HG02763 (cell line): ENCODE data around the gene RAB21.
"Not testable (repeated sequence)": the region's sequence is repeated elsewhere in the genome, so short reads cannot be mapped to it uniquely, and the experiment has no call there.

Experiments
- ATAC-seq: cut with Tn5 transposase; IDR thresholded peaks from one replicate; pipeline ENCODE4 v1.9.1; 2021; ENCODE audit warnings: mild to moderate bottlenecking, moderate library complexity; ENCODE audit not compliant: unreplicated experiment

RAB21 gene

GRCh38 chr12:71791473-71792150, 36.9 kb downstream of the RAB21 start:
- no peak for ATAC-seq

GRCh38 chr12:71792599-71792998, 37.9 kb downstream of the RAB21 start:
- ATAC-seq = no peak

- ATAC-seq = no peak
Observed at GRCh38 chr12:71795901-71796300, 41.2 kb downstream of the RAB21 start.

GRCh38 chr12:71797531-71797930, 42.9 kb downstream of the RAB21 start:
- ATAC-seq = no peak

- no peak for ATAC-seq
Observed at GRCh38 chr12:71799106-71799505, 44.4 kb downstream of the RAB21 start.

- no peak for ATAC-seq
Observed at GRCh38 chr12:71800177-71800576, 45.5 kb downstream of the RAB21 start.

GRCh38 chr12:71804505-71804904, 49.8 kb downstream of the RAB21 start:
- ATAC-seq = no peak

- no peak for ATAC-seq
Observed at GRCh38 chr12:71810921-71811320, 56.3 kb downstream of the RAB21 start.

GRCh38 chr12:71815242-71815641, 60.6 kb downstream of the RAB21 start:
- ATAC-seq = not testable (repeated sequence)

GRCh38 chr12:71822088-71822487, 67.4 kb downstream of the RAB21 start:
- ATAC-seq = not testable (repeated sequence)

GRCh38 chr12:71828813-71829212, 74.2 kb downstream of the RAB21 start:
- ATAC-seq = no peak

GRCh38 chr12:71837356-71837755, 82.7 kb downstream of the RAB21 start:
- ATAC-seq = no peak

GRCh38 chr12:71838231-71838630, 83.6 kb downstream of the RAB21 start:
- ATAC-seq = no peak

GRCh38 chr12:71838676-71839075, 84.0 kb downstream of the RAB21 start:
- no peak for ATAC-seq

- ATAC-seq = no peak
Observed at GRCh38 chr12:71840231-71840847, 85.7 kb downstream of the RAB21 start.

- ATAC-seq = no peak
Observed at GRCh38 chr12:71846322-71846940, 91.8 kb downstream of the RAB21 start.

- no peak for ATAC-seq
Observed at GRCh38 chr12:71848212-71848611, 93.5 kb downstream of the RAB21 start.

- no peak for ATAC-seq
Observed at GRCh38 chr12:71849109-71849851, 94.6 kb downstream of the RAB21 start.
